SK-N-SH (cell line): ENCODE measurements around the gene APBB1IP. TPM values are rescaled to one million over a fixed set of nuclear protein-coding genes. Genes with fewer than 3 reads are reported as not detected.

Source experiments
- CTCF ChIA-PET: fragments of 300-600, 350-600 bp; formaldehyde crosslinking; extraction: SDS; loops from one replicate; lab custom pipeline; 2021; lab: Yijun Ruan, JAX
- POLR2A ChIA-PET: fragments of 350-600 bp; sonication (Branson Sonifier 250); formaldehyde crosslinking; extraction: SDS; loops from one replicate; lab custom pipeline; 2020; ENCODE audit warnings: antibody characterized with exemption, inconsistent platforms; lab: Yijun Ruan, JAX
- DNase-seq: peaks from one replicate; pipeline ENCODE4 v3.0.0; 2012
- H2AFZ ChIP-seq: fragments of 200-600 bp; sonication (generic); 2 replicates; pipeline ENCODE4 v1.8.1; 2016; ENCODE audit warnings: antibody characterized with exemption, mild to moderate bottlenecking, low read depth
- H3F3A ChIP-seq: fragments of 200-600 bp; sonication (generic); replicated peaks from 2 replicates; pipeline ENCODE3; 2016; ENCODE audit warnings: antibody characterized with exemption, mild to moderate bottlenecking; ENCODE audit not compliant: insufficient read depth
- H3K27ac ChIP-seq, 2 experiments: fragments of 200-500 bp in 1 of 2; fragments of 200-600 bp in 1 of 2; sonication (Bioruptor generic) in 1 of 2; sonication (generic), shearing (Covaris generic) in 1 of 2; 2 replicates each; pipeline versions ENCODE4 v1.5.1 to v1.6.1; 2014 to 2016; ENCODE audit warnings: low read depth in 2 of 2, inconsistent platforms in 1 of 2, low read length in 1 of 2, mild to moderate bottlenecking in 1 of 2, mixed read lengths in 1 of 2
- H3K27me3 ChIP-seq: fragments of 200-600 bp; sonication (generic), shearing (Covaris generic); 2 replicates; pipeline ENCODE4 v1.6.1; 2016; ENCODE audit warnings: mixed run types; ENCODE audit not compliant: insufficient read depth
- H3K36me3 ChIP-seq, 2 experiments: fragments of 200-500 bp in 1 of 2; fragments of 200-600 bp in 1 of 2; sonication (Bioruptor generic) in 1 of 2; sonication (generic) in 1 of 2; replicated peaks in 1 of 2; 2 replicates each; pipeline versions ENCODE3 to v1.5.1; 2014 to 2016; ENCODE audit warnings: low read length in 1 of 2, mild to moderate bottlenecking in 1 of 2; ENCODE audit not compliant: insufficient read depth in 2 of 2, control insufficient read depth in 1 of 2
- H3K4me1 ChIP-seq, 2 experiments: fragments of 200-500 bp in 1 of 2; fragments of 200-600 bp in 1 of 2; sonication (Bioruptor generic) in 1 of 2; sonication (generic), shearing (Covaris generic) in 1 of 2; 2 replicates each; pipeline versions ENCODE4 v1.5.1 to v1.6.1; 2014 to 2016; ENCODE audit warnings: low read depth in 1 of 2, low read length in 1 of 2, mixed run types in 1 of 2; ENCODE audit not compliant: insufficient read depth in 2 of 2, control insufficient read depth in 1 of 2
- H3K4me2 ChIP-seq: fragments of 200-600 bp; sonication (generic), shearing (Covaris generic); 2 replicates; pipeline ENCODE4 v1.6.1; 2017; ENCODE audit warnings: mixed run types
- H3K4me3 ChIP-seq, 2 experiments: fragments of 200-500 bp in 1 of 2; fragments of 200-600 bp in 1 of 2; sonication (Bioruptor generic) in 1 of 2; sonication (generic), shearing (Covaris generic) in 1 of 2; 2 replicates each; pipeline versions ENCODE4 v1.5.1 to v1.8.1; 2014 to 2016; ENCODE audit warnings: low read depth in 2 of 2, inconsistent platforms in 1 of 2, low read length in 1 of 2, mild to moderate bottlenecking in 1 of 2, mixed read lengths in 1 of 2, moderate library complexity in 1 of 2
- H3K79me2 ChIP-seq: fragments of 200-600 bp; sonication (generic); 2 replicates; pipeline ENCODE4 v1.8.1; 2017; ENCODE audit warnings: mild to moderate bottlenecking; ENCODE audit not compliant: insufficient read depth
- H3K9ac ChIP-seq: fragments of 200-600 bp; sonication (generic); 2 replicates; pipeline ENCODE4 v1.6.1; 2017; ENCODE audit warnings: mixed run types
- H3K9me2 ChIP-seq: fragments of 200-600 bp; sonication (generic); 2 replicates; pipeline ENCODE4 v1.6.1; 2017; ENCODE audit warnings: mixed run types
- H3K9me3 ChIP-seq: fragments of 200-600 bp; sonication (generic); 2 replicates; pipeline ENCODE4 v1.6.1; 2017; ENCODE audit warnings: mixed run types, mild to moderate bottlenecking, moderate library complexity
- H4K20me1 ChIP-seq: fragments of 200-600 bp; sonication (generic); 2 replicates; pipeline ENCODE4 v1.6.1; 2017; ENCODE audit warnings: mild to moderate bottlenecking, mixed run types; ENCODE audit not compliant: insufficient read depth
- EP300 ChIP-seq, 2 experiments: IDR thresholded peaks; 2 replicates each; pipeline versions ENCODE4 v1.4.0 to v1.6.1; 2012; ENCODE audit warnings: borderline replicate concordance in 1 of 2, low read depth in 1 of 2, low read length in 1 of 2
- FOXM1 ChIP-seq: IDR thresholded peaks from 2 replicates; pipeline ENCODE4 v1.4.0; 2012; ENCODE audit warnings: low read depth, mild to moderate bottlenecking
- GATA2 ChIP-seq: sonication (generic); formaldehyde crosslinking; IDR thresholded peaks from 2 replicates; pipeline ENCODE4 v1.5.0; 2020; ENCODE audit warnings: mild to moderate bottlenecking, missing genetic modification reagents
- JUND ChIP-seq: IDR thresholded peaks from 2 replicates; pipeline ENCODE4 v1.4.0; 2012
- NFIC ChIP-seq: IDR thresholded peaks from 2 replicates; pipeline ENCODE4 v1.4.0; 2012; ENCODE audit warnings: borderline replicate concordance
- NRF1 ChIP-seq: IDR thresholded peaks from 2 replicates; pipeline ENCODE4 v1.6.1; 2012; ENCODE audit warnings: low read depth, mild to moderate bottlenecking, low read length
- POLR2AphosphoS5 ChIP-seq: IDR thresholded peaks from 2 replicates; pipeline ENCODE4 v1.6.1; 2012; ENCODE audit warnings: low read depth, low read length
- RAD21 ChIP-seq: IDR thresholded peaks from 2 replicates; pipeline ENCODE4 v1.6.1; 2012; ENCODE audit warnings: mild to moderate bottlenecking, low read length
- RCOR1 ChIP-seq: fragments of 150-350 bp; IDR thresholded peaks from 2 replicates; pipeline ENCODE4 v1.6.1; 2017; ENCODE audit warnings: antibody characterized with exemption, low read length
- RFX5 ChIP-seq: IDR thresholded peaks from 2 replicates; pipeline ENCODE4 v1.6.1; 2012; ENCODE audit warnings: mild to moderate bottlenecking, improper control_type of control experiment, low read length
- RXRA ChIP-seq: IDR thresholded peaks from 2 replicates; pipeline ENCODE4 v1.4.0; 2012; ENCODE audit warnings: low read depth, mild to moderate bottlenecking, borderline replicate concordance
- SIN3A ChIP-seq: IDR thresholded peaks from 2 replicates; pipeline ENCODE4 v1.6.1; 2012; ENCODE audit warnings: low read depth, mild to moderate bottlenecking, low read length, moderate library complexity, borderline replicate concordance
- TCF12 ChIP-seq: IDR thresholded peaks from 2 replicates; pipeline ENCODE4 v1.4.0; 2012
- TEAD4 ChIP-seq: IDR thresholded peaks from 2 replicates; pipeline ENCODE4 v1.4.0; 2012; ENCODE audit warnings: mild to moderate bottlenecking, borderline replicate concordance; ENCODE audit not compliant: insufficient read depth
- WGBS: methylation state at CpG from one replicate; pipeline ENCODE4 v1.1.6; 2017; ENCODE audit warnings: low lambda C conversion rate; 5-methylcytosine and 5-hydroxymethylcytosine counted together
- polyA plus RNA-seq, 3 experiments: library from polyadenylated mRNA; depleted of rRNA; stranded (reverse); fragments of >200 nt; gene quantifications; 2 replicates each; pipeline ENCODE4 v1.2.3, GENCODE V29; 2012
- TF ChIP-seq, protein P1 (sequence below): IDR thresholded peaks from 2 replicates; pipeline ENCODE4; 2012
- TF ChIP-seq, protein P2 (sequence below): IDR thresholded peaks from 2 replicates; pipeline ENCODE4 v1.6.1; 2012; ENCODE audit warnings: mild to moderate bottlenecking, low read depth, low read length, moderate library complexity
- TF ChIP-seq, protein P3 (sequence below): IDR thresholded peaks from 2 replicates; pipeline ENCODE4 v1.4.0; 2012; ENCODE audit warnings: low read depth
- TF ChIP-seq, protein P4 (sequence below): IDR thresholded peaks from 2 replicates; pipeline ENCODE4 v1.4.0; 2012; ENCODE audit warnings: low read depth, borderline replicate concordance

Gene APBB1IP
- polyA plus RNA-seq, 1 of the 3 experiments (the other 2 are of a cell fraction), result not detected

DNA sequence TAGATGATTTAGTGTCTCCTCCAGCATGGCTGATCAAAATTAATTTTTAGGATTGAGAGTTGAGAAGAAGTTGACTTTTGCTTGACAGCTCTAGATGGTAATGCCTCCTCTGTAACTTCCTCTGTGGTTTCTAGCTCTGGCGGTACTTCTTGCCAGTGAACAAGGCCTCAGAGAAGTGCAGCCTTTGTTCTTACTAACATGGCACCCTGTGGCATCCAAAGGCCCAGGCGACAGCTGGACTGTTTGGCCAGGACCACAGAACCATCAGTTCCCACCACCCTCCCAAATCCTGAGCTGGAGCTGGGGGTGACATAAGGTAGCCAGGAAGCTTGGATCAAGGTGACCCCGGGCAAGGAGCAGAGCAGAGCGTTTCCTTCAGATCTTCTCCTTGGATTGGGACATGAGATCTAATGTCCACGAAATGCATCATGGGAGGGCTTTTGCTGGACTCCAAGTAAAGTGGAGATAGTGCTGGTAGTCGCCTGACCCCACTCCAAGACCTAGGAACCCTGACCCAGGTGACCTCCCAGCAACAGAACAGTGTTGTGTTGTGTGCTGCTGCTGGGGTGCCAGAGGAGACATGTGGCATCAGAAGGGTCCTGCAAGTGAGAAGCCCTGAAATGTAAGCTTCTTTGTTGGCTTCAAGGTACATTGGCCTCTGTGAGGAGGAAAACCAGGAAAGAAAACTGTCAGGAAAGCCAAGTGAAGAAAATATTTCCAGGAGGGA is 41.8 kb downstream of the APBB1IP start:
- POLR2A ChIA-PET, result no interaction called here
- no peak overlapping the region for H3K4me3 ChIP-seq
- no peak overlapping the region for H3K27ac ChIP-seq
- H3K9me2 ChIP-seq, result no peaks in the 10 kb centered on the region
- no peak overlapping the region for H2AFZ ChIP-seq
- H3K4me1 ChIP-seq, result no peaks in the 10 kb centered on the region
- H4K20me1 ChIP-seq, result no peaks in the 10 kb centered on the region
- 20% methylated on average over 5 of the region's 6 CpGs for WGBS
- no peak overlapping the region for H3K9ac ChIP-seq
- no peak overlapping the region for H3K4me2 ChIP-seq
- no peaks in the 10 kb centered on the region for H3K9me3 ChIP-seq
- H3F3A ChIP-seq, result no peaks in the 10 kb centered on the region
- TF ChIP-seq RFX5 (no peak), TCF12 (no peak), GATA2 (CRISPR knock-in tag) (no peak), TEAD4 (no peak), NFIC (no peak), NRF1 (no peak), JUND (no peak), RAD21 (no peak), SIN3A (no peak)
- TF ChIP-seq, protein P1, sequence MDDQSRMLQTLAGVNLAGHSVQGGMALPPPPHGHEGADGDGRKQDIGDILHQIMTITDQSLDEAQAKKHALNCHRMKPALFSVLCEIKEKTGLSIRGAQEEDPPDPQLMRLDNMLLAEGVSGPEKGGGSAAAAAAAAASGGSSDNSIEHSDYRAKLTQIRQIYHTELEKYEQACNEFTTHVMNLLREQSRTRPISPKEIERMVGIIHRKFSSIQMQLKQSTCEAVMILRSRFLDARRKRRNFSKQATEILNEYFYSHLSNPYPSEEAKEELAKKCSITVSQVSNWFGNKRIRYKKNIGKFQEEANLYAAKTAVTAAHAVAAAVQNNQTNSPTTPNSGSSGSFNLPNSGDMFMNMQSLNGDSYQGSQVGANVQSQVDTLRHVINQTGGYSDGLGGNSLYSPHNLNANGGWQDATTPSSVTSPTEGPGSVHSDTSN, result no peak
- TF ChIP-seq, protein P2, sequence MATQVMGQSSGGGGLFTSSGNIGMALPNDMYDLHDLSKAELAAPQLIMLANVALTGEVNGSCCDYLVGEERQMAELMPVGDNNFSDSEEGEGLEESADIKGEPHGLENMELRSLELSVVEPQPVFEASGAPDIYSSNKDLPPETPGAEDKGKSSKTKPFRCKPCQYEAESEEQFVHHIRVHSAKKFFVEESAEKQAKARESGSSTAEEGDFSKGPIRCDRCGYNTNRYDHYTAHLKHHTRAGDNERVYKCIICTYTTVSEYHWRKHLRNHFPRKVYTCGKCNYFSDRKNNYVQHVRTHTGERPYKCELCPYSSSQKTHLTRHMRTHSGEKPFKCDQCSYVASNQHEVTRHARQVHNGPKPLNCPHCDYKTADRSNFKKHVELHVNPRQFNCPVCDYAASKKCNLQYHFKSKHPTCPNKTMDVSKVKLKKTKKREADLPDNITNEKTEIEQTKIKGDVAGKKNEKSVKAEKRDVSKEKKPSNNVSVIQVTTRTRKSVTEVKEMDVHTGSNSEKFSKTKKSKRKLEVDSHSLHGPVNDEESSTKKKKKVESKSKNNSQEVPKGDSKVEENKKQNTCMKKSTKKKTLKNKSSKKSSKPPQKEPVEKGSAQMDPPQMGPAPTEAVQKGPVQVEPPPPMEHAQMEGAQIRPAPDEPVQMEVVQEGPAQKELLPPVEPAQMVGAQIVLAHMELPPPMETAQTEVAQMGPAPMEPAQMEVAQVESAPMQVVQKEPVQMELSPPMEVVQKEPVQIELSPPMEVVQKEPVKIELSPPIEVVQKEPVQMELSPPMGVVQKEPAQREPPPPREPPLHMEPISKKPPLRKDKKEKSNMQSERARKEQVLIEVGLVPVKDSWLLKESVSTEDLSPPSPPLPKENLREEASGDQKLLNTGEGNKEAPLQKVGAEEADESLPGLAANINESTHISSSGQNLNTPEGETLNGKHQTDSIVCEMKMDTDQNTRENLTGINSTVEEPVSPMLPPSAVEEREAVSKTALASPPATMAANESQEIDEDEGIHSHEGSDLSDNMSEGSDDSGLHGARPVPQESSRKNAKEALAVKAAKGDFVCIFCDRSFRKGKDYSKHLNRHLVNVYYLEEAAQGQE, result no peak
- TF ChIP-seq, all 33 proteins: peak for 0
- Histone ChIP-seq H3K79me2 (no peaks in the 10 kb centered on the region), H3K36me3 (no peaks in the 10 kb centered on the region), H3K27me3 (no peaks in the 10 kb centered on the region)
- CTCF ChIA-PET, result no interaction called here
- DNase-seq, result no peak

DNA sequence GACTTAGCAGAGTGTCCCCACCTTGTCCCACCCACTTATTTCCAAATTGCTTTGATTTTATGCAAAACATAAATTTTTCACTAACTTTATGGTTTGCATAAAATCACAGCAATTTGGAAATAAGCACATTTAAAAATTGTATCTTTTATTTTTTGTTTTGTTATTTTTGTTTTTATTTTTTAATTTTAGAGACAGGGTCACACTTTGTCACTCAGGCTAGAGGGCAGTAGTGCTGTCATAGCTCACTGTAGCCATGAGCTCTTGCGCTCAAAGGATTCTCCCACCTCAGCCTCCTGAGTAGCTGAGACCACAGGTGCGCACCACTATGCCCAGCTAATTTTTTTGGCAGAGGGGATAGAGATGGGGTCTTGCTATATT is 43.2 kb downstream of the APBB1IP start:
- WGBS, result 43% methylated on average over 2 of the region's 2 CpGs
- no peaks in the 10 kb centered on the region for H3K27me3 ChIP-seq
- DNase-seq, result no peak
- no peak overlapping the region for H3K4me2 ChIP-seq
- no peaks in the 10 kb centered on the region for H3K4me1 ChIP-seq
- no peaks in the 10 kb centered on the region for H3K79me2 ChIP-seq
- no peak overlapping the region for H3K9ac ChIP-seq
- H2AFZ ChIP-seq, result no peak overlapping the region
- no peaks in the 10 kb centered on the region for H3K9me3 ChIP-seq
- no peaks in the 10 kb centered on the region for H3K9me2 ChIP-seq
- no peaks in the 10 kb centered on the region for H3K36me3 ChIP-seq
- CTCF ChIA-PET, result no interaction called here
- no peaks in the 10 kb centered on the region for H3F3A ChIP-seq
- no peaks in the 10 kb centered on the region for H4K20me1 ChIP-seq
- H3K27ac ChIP-seq, result no peak overlapping the region
- no peak overlapping the region for H3K4me3 ChIP-seq
- POLR2A ChIA-PET, result no interaction called here
- TF ChIP-seq FOXM1 (no peak), NRF1 (no peak), TCF12 (no peak), RXRA (no peak), EP300 (IDR thresholded peaks at IDR 0.05; ENCODE audit: borderline replicate concordance in 1 of 2, low read depth in 1 of 2, low read length in 1 of 2) (no peak), RCOR1 (no peak), POLR2AphosphoS5 (no peak), JUND (no peak)
- TF ChIP-seq, protein P3, sequence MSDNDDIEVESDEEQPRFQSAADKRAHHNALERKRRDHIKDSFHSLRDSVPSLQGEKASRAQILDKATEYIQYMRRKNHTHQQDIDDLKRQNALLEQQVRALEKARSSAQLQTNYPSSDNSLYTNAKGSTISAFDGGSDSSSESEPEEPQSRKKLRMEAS, result no peak
- TF ChIP-seq, protein P4, sequence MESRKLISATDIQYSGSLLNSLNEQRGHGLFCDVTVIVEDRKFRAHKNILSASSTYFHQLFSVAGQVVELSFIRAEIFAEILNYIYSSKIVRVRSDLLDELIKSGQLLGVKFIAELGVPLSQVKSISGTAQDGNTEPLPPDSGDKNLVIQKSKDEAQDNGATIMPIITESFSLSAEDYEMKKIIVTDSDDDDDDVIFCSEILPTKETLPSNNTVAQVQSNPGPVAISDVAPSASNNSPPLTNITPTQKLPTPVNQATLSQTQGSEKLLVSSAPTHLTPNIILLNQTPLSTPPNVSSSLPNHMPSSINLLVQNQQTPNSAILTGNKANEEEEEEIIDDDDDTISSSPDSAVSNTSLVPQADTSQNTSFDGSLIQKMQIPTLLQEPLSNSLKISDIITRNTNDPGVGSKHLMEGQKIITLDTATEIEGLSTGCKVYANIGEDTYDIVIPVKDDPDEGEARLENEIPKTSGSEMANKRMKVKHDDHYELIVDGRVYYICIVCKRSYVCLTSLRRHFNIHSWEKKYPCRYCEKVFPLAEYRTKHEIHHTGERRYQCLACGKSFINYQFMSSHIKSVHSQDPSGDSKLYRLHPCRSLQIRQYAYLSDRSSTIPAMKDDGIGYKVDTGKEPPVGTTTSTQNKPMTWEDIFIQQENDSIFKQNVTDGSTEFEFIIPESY, result no peak
- TF ChIP-seq, protein P1, result no peak
